GM11168 (cell line): ENCODE measurements around the gene LEPR.

ENCODE experiments used
- in situ Hi-C: fragments of 300-500 bp; cut with MboI; formaldehyde crosslinking; loops from one replicate; pipeline ENCODE4 v1.12.0; 2022; ENCODE audit warnings: low sequenced_read_pairs; ENCODE audit not compliant: unreplicated experiment

Gene LEPR

GRCh38 chr1:65407877-65408276, 12.6 kb upstream of the LEPR start:
- in situ Hi-C loops = no loop called here

DNA sequence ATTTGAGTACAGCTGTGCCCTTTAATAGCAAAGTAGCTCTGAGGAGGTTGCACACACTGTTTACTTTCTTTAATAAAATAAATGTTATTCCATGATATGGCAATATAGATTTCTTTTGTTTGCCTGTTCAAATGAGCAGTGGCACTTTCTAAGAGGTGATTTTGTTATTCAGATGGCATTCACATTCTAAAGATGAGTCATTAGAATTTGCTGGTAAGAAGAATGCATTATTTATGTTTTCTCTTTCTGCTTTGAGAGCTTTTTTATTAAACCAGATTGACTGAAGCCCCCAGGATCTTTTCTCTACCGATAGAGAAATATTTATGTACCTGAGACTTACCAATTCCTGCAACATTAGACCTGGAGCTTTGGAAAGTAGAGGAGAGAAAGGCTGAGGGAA, 11.2 kb upstream of the LEPR start:
- in situ Hi-C loops = no loop called here

DNA sequence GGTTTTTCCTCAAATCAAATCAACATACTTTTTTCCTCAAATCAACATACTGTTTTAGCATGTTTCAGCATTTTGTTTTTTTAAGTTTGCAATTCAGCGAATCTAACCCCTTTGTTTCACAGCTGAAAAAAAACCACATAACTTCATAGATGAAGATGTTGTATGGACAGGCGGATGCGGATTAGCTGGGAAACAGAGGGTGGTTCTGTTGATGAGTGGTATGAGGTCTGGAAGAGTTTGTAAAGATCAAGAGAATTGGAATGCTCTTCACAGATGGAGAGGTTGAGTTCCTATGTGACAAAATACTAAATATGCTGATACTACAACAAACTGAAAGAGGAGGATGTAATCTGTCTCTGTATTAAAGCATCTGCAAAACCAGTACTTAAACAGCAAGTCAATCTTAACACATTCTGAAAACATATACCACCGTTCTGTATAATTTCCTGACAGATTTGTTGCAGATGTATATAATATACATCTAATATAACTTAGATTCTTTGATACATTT, 10.6 kb upstream of the LEPR start:
- in situ Hi-C loops = no loop called here

- in situ Hi-C loops = no loop called here
Measured at GRCh38 chr1:65412256-65412983, 8.0 kb upstream of the LEPR start.

DNA sequence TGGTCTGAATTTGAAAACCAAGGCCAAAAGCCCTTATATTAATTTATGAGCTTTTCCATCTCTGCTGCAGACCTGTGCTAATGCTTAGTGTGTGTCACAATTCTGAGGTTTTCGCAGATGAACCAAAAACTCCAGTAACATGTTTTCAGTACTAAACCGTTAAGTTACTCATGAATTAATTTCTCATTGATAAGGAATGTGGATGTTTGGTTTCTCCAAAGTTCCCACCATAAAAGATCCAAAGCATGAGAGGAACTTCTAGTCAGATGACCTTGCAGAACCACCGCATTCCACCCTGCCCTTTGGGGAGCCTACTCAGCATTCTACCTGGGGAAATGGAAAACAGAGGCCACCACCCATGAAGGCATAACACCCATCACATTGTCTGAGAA, 7.5 kb upstream of the LEPR start:
- in situ Hi-C loops = no loop called here

GRCh38 chr1:65414538-65414937, 5.9 kb upstream of the LEPR start:
- in situ Hi-C loops = no loop called here

DNA sequence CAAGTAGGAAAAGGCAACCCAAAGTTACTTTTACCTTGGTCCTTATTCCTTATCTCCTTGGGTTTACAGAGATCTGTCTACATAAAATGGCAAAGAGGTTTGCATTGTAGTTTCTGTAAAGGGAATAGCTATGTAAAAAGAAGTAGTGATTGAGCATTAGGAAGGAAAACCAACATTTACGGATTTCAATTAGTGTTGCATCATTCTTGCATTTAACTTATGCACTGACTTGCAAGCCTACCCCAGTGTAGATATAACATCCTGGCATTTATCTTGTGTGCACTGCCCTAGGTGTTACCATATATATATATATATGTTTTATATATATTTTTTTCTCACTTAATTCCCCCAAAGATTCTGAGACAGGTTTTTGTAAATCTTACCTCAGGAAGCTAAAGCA, 3.7 kb upstream of the LEPR start:
- in situ Hi-C loops = no loop called here

- in situ Hi-C loops = no loop called here
Measured at GRCh38 chr1:65417729-65418128, 2.7 kb upstream of the LEPR start.

DNA sequence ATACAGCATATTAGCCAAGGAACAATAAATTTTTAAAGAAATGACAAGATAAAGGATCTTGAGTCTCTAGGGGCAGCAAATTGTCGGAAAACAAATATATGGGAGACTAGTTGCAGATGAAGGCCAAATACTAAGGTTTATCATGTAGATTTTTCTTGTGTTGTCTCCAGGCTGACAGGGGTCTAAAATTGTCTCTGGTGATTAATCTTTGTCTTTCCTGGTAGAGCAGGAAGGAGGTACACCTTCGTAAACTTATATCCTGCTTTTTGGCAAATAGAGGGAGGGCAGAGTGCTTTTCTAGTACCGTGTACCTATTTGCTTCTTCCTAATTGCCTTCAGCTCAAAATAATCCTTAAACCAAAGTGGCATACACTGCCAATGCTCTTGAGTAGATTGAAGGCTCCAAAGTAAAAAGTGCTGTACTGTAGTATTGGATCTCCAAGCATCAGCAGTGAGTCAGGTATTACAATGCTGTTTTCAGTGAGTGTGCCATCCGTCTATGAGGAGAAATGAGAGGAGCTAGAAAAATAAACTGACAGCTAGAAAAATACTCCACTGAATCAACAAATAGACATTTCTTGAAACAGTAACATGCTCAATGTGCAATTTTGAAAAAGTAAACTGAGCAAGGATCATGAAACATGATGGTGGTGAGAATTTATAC, 1.8 kb upstream of the LEPR start:
- in situ Hi-C loops = no loop called here

DNA sequence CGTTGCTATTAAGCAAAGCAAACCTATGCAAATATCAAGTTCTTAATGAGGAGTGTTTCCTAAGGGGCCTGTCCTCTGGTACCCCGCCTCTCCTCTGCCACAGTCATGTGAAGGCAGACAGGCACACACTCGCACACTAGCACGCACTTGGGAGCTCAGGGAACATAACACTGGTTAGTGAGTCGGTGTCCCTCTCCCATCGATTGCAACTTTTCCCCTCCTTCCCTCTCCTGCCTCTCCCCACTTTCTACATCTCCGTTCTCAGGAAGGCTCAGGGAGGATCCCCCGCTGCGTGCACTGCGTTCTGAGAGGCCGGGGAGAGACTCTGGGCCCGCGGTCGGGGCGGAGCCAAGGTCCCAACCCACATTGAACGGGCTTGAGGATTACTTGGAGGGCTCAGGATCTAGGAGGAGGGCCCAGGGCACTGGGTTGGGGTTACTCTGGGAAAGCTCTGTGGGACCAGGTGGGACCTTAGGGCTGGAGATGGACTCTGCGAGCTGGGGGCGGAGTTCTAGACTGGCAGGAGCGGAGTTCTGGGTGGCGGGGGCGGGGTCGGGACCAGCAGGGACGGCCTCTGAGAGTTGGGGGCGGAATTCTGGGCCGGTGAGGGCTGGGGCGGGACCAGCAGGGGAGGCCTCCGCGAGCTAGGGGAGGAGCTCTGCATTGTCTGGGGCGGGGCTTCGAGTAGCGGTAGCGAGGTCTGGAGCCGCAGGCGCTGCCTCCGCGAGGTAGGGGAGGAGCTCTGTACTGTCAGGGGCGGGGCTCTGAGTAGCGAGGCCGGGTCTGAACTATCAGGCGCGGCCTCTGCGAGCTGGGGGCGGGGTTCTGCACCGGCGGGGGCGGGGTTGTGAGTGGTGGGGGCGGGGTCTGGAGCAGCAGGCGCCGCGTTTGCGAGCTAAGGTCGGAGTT, 533 bp upstream of the LEPR start:
- in situ Hi-C loops = no loop called here

GRCh38 chr1:65421351-65422025, 1.0 kb downstream of the LEPR start:
- in situ Hi-C loops = no loop called here

DNA sequence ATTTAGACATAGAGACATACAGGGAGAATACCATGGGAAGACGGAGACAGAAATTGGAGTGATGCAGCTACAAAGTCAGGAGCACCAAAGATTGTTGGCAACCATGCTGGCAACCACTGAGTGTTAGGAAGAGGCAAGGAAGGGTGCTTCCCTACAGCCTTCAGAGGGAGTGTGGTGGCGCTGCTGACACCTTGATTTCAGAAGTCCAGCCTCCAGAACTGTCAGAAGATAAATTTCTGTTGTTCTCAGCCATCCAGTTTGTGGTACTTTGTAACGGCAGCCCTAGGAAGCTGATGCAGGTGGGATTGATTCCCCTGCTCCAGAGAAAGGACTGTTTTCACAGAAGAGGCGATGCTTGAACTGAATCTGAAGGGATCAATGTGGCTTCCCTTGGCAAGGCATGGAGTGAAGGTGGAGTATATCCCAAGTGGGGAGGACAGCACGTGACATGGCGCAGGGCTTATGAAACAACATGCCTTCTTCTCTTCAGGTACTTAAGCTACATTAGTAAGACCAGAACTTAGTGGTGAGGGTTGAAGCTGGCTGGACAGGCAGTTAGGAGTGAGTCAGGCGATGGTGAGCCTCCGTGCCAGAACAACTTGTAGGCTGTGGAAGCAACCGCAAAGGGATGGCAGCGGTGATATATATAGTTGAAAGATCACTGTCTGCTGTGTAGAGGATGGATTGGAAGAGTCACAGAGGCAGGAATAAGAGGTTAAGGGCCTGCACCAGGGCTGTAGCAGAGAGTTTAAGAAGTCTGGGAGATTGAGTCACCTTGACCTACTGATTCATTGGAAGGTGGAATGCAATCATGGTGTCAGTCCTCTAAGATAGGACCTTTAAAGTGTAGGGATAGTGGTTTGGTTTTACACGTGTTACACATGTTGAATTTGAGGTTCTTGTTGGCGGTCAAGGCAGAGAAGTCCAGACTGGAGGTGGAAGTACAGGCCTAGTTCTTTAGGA, 2.1 kb downstream of the LEPR start:
- in situ Hi-C loops = no loop called here

DNA sequence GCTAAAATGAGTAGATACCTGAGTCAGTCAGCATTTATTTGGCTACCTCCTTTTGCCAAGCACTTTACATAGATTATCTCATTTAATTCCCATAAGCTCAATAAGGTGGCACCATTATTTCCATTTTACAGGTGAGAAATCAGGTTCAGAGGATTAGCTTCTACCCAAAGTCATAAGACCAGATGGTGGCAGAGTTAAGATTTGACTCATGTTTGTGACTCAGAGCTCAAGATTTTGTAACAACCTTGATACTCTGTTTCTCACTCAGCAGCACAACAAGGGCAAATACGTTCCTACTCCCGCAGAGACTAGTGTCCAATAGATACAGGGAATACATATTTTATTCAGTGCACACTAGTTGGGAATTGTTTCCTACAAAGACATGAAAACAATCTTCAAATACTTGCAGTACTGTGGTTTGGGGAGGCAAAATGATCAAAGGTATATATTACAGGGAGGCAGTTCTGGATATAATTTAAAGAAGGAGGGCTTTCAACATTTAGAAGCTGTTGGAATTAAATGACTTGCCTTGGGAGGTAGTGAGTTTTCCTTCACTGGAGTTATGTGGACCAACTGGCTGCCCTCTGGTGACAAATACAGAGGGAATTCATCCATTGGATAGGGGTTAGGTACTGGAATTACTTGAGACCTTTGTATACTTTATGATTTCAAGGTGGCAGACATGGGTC, 3.6 kb downstream of the LEPR start:
- in situ Hi-C loops = no loop called here

GRCh38 chr1:65424573-65424889, 4.1 kb downstream of the LEPR start:
- in situ Hi-C loops = no loop called here

GRCh38 chr1:65425006-65425405, 4.5 kb downstream of the LEPR start:
- in situ Hi-C loops = no loop called here

GRCh38 chr1:65425697-65426096, 5.2 kb downstream of the LEPR start:
- in situ Hi-C loops = no loop called here

DNA sequence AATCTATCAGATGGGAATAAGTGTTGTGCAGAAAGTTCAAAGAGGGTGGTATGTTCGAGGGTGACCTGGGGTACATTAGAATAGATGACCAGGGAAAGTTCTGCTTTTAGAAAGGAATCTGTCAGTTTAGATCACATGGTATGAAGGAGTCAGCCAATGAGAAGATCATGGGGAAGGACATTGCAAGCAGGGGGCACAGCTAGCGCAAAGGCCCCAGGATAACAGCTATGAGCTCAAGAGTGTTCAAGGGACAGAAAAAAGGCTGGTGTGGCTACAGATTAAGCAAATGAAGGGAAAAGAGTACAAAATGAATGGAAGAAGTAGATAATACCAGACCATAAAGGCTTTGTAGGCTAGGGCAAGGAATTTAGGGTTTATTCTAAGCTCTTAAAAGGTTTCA, 8.6 kb downstream of the LEPR start:
- in situ Hi-C loops = no loop called here

DNA sequence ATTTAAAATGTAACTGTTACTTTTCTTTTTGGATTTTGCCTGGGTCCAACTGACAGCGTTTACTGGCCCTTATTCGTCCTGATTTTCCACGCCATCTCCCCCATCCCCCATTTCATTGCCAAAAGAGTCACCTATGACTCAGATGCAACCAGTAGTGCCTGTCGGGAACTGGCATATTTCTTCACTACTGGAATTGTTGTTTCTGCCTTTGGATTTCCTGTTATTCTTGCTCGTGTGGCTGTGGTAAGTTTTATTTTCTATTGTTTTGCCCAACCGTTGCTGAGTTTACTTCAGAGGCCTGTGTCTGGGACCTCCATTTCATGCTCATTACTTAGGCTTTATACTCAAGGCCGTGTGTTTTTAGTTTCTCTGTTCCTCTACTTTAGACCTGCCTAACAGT, 9.3 kb downstream of the LEPR start:
- in situ Hi-C loops = no loop called here
